EH (cell line): Measurements from ENCODE around the gene MOV10.

Experiments used
- DNase-seq: peaks from one replicate; pipeline ENCODE4 v3.0.0-alpha.2; 2015; ENCODE audit warnings: low read depth

MOV10 gene

DNA sequence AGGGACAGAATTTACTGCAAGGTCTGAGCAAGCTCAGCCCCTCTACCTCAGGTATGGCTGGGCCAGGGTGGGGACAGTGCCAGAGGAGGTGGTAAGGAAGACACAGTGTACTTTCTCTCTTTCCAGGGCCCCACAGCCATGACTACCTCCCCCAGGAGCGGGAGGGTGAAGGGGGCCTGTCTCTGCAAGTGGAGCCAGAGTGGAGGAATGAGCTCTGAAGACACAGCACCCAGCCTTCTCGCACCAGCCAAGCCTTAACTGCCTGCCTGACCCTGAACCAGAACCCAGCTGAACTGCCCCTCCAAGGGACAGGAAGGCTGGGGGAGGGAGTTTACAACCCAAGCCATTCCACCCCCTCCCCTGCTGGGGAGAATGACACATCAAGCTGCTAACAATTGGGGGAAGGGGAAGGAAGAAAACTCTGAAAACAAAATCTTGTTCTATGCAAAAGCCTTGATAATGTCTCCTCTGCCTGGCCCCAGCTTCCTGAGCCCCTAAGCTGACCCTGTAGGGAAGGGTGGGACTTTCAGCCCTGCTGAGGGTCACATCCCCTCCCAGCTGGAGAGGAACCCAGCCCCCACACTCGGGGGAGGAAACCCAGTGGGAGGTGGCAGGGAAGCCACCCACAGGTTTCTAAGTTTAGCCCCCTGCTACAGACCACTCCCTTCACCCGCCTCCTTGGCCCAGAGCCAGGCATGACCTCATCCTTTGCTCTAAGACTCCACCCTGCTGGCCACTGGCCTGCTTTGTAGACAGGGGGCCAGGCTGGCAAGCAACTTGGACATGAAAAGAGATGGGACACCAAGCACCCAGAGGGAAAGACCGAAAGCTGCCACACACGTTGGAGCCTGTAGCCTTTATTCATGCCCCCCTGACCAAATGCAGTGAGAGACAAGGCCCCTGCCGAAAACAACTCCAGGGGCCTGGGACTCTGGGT lies 26.1 kb downstream of the MOV10 start:
- DNase-seq, result peak; percentile 98

DNA sequence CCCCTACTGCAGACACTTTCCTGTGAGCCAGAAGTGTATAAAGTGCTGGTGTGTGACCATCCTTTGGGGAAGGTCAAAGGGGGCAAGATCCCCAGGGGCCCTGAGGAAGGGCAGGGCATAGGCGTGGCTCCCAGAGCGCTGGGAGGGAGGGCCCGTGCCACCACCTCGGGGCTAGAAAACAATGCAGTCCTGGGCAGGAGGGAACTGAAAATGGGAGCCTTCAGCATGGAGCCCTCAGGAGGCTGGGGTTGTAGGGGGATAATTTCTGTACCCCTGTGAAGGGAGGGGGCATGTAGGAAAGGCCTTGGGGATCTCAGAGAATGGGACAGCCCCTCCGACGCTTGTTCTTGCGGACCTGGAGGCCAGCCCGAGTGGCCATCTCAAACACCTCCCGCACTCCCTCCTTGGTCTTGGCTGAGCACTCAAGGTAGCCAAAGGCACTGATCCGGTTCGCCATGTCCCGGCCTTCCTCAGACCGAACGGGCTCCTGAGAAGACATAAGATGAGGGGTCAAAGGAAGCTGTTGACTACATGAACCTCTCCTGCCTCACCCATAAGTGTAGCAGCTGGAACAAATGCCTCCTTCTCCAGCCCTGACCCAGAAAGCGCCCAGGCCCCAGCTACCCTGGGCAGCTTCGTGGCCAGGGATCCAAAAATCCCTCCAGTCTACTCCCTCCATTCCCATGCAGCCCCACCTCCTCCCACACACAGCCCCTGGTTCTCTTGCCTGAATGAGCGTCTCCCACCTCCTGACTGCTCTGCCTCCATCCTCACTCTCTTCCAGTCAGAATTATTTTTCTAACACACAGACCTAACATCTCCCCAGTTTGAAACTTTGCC lies 27.0 kb downstream of the MOV10 start:
- no peak for DNase-seq

- peak; percentile 41 for DNase-seq
These were observed 27.6 kb downstream of the MOV10 start for GRCh38 chr1:112702067-112702395.

GRCh38 chr1:112702420-112703261 lies 28.2 kb downstream of the MOV10 start:
- DNase-seq, result no peak

GRCh38 chr1:112703706-112704105 lies 29.2 kb downstream of the MOV10 start:
- no peak for DNase-seq

DNA sequence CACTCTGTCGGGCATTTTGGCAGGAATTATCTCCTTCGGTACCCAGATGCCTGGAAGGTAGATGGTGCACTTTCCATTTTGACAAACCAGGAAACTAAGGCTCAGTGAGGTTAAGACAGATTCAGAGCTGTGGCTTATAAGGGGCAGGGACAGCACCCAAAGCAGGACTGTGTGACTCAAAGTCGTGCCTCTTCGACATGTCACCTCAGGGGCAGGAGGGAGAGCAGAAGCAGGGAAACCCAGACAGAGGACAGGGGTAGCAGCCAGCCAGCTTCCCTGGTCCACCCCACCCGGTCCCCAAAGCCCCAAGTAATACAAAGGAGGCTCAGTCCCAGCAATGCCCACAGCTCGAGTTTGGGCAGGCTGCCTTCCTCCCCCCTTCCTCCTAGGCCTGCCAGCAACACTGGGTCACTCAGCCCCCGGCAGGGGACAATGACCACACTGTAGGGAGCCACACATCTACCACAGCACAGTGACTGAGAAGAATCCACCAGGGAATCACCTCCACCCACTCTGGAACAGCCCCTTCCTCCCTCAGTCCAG lies 30.0 kb downstream of the MOV10 start:
- DNase-seq, result no peak

DNA sequence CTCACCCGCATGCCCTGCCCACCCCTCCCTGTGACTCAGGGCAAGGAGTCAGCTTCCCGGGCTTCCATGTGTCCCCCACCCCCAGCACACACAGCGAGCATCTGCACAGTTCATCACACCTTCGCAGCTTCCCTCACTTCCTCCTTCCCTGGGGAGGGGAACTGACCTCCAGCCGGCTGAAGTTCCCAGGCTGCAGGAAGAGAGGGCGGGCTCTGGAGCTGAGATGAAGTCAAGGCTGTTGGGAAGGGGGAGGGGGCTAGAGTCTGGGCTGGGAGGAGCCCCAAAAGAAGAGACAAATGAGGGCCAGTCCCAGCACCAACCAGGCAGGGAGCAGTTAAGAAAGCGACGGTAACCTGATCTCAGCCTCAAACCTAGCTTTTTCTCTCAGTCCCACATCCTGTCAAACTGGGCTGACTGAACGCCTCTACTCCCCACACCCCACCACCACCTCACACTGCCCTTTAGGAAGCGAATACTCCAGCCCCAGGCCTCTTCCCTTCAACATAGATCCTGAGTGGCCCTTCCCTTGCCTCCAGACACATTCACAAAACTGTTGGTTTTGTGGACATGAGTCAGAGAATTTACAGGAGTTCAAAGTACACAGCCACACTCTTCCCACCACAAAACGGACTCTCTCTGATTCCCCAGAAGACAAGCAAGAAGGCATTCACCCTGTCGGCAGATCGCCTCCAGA lies 30.6 kb downstream of the MOV10 start:
- DNase-seq, result peak; percentile 99

- DNase-seq, result peak; percentile 78
These were observed 32.2 kb downstream of the MOV10 start, which contains the start of gene RHOC for GRCh38 chr1:112706505-112707220. Gene RHOC, minus strand, starts transcription at chr1:112707127. Its CDS starts 3,328 bp downstream, at chr1:112703799.

- peak; percentile 89 for DNase-seq
These were observed 33.0 kb downstream of the MOV10 start for GRCh38 chr1:112707221-112708001.

GRCh38 chr1:112708002-112708448 lies 33.6 kb downstream of the MOV10 start:
- DNase-seq, result no peak

DNA sequence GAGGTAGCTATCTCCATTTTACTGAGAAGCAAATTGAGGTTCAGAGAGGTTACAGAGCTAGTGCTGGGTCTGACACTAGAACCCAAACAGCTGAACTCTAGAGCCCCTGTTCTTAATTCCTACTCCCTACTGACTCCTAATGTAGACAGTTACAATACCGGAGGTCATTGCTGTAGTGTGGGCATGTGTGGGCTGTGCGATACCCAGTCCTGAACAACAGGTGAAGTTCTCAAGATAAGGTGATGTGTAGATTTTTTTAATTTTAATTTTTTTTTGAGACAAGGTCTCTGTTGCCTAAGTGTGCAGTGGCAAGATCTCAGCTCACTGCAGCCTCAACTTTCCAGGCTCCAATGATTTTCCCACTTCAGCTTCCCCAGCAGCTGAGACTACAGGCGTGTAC lies 34.0 kb downstream of the MOV10 start:
- DNase-seq, result no peak

DNA sequence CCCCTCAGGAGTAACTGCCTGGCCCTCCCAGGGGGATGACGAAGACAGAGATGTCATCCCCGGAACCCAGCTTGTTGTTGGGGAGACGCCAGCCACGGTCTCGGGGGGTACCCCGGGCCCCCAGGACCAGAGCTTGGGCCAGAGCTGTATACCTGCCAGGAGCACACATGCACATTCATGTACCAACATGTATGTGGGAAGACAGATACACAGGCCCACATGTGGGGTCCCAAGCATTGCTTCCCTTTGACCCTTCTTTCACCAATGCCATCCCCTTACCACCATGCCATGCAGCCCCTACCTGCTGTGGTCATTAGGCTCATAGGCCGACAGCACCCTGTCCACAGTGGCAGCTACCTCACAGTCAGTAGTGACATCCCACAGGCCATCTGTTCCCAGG lies 35.7 kb downstream of the MOV10 start:
- no peak for DNase-seq

DNA sequence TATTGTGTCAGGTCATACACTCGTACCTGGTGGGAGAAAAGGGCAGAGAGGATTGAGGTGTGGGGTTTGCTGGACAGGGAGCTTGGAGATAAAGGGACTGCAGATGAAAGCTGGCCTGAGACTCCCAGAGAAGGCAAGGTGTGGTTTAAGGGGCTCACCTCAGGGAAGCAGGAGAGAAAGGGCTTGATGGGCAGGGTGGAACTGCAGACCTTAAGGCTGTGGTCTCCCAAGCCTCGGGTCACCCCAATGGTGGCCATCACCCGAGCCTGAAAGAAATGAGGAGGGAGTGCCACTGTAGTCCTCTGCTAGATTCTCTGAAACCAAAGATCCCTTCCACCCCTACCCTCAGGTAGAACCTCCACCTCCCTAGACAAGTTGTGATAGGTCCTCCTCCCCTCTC lies 36.1 kb downstream of the MOV10 start:
- DNase-seq, result no peak

- no peak for DNase-seq
These were observed 36.6 kb downstream of the MOV10 start for GRCh38 chr1:112711041-112711440.

DNA sequence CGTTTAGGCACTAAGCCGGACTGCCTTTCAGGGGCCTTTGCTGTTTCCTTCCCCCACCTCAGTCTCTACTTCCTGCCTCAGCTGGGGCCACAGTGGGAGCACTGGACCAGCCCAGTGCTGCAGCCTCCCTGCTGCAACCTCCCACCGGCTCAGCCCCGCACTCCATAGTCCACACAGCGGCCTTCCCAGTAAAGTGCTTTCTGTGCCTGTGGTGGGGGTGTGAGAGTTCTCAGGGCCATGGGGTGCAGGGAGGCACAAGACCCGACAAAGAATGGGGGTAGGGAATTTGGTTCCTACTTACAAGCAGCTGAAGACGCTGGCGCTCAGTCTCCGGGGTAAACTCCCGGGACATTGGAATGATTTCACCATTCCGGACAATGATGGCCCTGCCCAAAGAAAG lies 37.2 kb downstream of the MOV10 start:
- DNase-seq, result no peak

GRCh38 chr1:112712191-112712590 lies 37.7 kb downstream of the MOV10 start:
- DNase-seq, result no peak

- DNase-seq, result no peak
These were observed 38.3 kb downstream of the MOV10 start for GRCh38 chr1:112712701-112713128.

GRCh38 chr1:112713466-112714312 lies 39.2 kb downstream of the MOV10 start:
- DNase-seq, result no peak
